GM23248 (cell line): ENCODE results near the gene GAB2.

Source experiments
- EZH2 ChIP-seq: fragments of 200-600 bp; sonication (generic); IDR thresholded peaks from 2 replicates; pipeline ENCODE4 v1.6.1; 2018; ENCODE audit warnings: antibody characterized with exemption, mild to moderate bottlenecking; ENCODE audit not compliant: insufficient read depth, poor library complexity, severe bottlenecking
- EZH2phosphoT487 ChIP-seq: fragments of 200-600 bp; sonication (generic); IDR thresholded peaks from 2 replicates; pipeline ENCODE4 v1.6.1; 2018; ENCODE audit warnings: antibody characterized with exemption, moderate library complexity, mild to moderate bottlenecking, low read depth; ENCODE audit not compliant: insufficient read depth

DNA sequence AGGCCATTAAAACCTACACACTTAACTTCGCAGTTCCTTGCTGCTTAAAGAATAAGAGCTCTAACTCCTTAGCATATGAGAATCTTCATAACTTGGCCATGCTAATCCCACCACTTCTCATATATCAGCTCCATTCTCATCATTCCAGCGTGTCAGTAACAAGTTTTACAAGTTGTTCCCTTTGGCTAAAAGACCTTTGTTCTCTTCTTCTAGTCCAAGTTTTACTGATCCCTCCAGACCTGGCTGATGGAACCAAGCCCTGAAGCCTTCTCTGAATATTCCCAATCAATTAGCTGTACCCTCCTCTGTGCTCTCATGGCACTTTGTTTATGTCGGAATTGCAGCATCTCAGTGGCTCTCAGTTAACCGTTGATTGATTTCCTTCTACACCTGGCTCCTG lies 35.8 kb downstream of the GAB2 start:
- no peak for TF ChIP-seq EZH2
- TF ChIP-seq EZH2phosphoT487: no peak
